Measurements from ENCODE around the gene NPIPA1.
A peak's percentile ranks its signal among the peaks of the same experiment; 100 is the strongest.
"Not testable (repeated sequence)": the region's sequence is repeated elsewhere in the genome, so short reads cannot be mapped to it uniquely, and the experiment has no call there.

NPIPA1 gene

GRCh38 chr16:14937143-14937542 lies at the start of gene NPIPA1:
Gene NPIPA1 (plus strand): TSS chr16:14937443. CDS start chr16:14937443, 0 bp downstream.
- not testable (repeated sequence) for H3K27ac ChIP-seq, H3K4me3 ChIP-seq

- not testable (repeated sequence) for H3K27ac ChIP-seq, H3K4me3 ChIP-seq
Measured at GRCh38 chr16:14892111-14892510, 45.1 kb upstream of the NPIPA1 start.

- H3K27ac ChIP-seq, H3K4me3 ChIP-seq: not testable (repeated sequence)
Measured at GRCh38 chr16:14895382-14895781, 41.9 kb upstream of the NPIPA1 start.

GRCh38 chr16:14896023-14896422 lies 41.2 kb upstream of the NPIPA1 start:
- not testable (repeated sequence) for H3K27ac ChIP-seq, H3K4me3 ChIP-seq

- not testable (repeated sequence) for H3K27ac ChIP-seq, H3K4me3 ChIP-seq
Measured at GRCh38 chr16:14897006-14897664, 40.1 kb upstream of the NPIPA1 start.

GRCh38 chr16:14898162-14898561 lies 39.1 kb upstream of the NPIPA1 start:
- not testable (repeated sequence) for H3K27ac ChIP-seq, H3K4me3 ChIP-seq

GRCh38 chr16:14903191-14903957 lies 33.9 kb upstream of the NPIPA1 start:
- H3K4me3 ChIP-seq, H3K27ac ChIP-seq: not testable (repeated sequence)

- not testable (repeated sequence) for H3K4me3 ChIP-seq, H3K27ac ChIP-seq
Measured at GRCh38 chr16:14909744-14910143, 27.5 kb upstream of the NPIPA1 start.

- not testable (repeated sequence) for H3K27ac ChIP-seq, H3K4me3 ChIP-seq
Measured at GRCh38 chr16:14910833-14911629, 26.2 kb upstream of the NPIPA1 start.

- Histone ChIP-seq H3K4me3 (peak overlapping the region; percentile 33 to 61 (median 48)), H3K27ac (peak overlapping the region in 20 of 21 experiments; percentile 35 to 85 (median 76))
Measured at GRCh38 chr16:14911954-14912353, 25.3 kb upstream of the NPIPA1 start.

GRCh38 chr16:14912588-14912987 lies 24.7 kb upstream of the NPIPA1 start:
- not testable (repeated sequence) for H3K27ac ChIP-seq, H3K4me3 ChIP-seq

GRCh38 chr16:14918504-14918903 lies 18.7 kb upstream of the NPIPA1 start:
- H3K4me3 ChIP-seq, H3K27ac ChIP-seq: not testable (repeated sequence)

GRCh38 chr16:14919837-14920600 lies 17.2 kb upstream of the NPIPA1 start:
- not testable (repeated sequence) for H3K4me3 ChIP-seq, H3K27ac ChIP-seq

GRCh38 chr16:14922285-14922684 lies 15.0 kb upstream of the NPIPA1 start:
- H3K4me3 ChIP-seq = not testable (repeated sequence)

GRCh38 chr16:14922968-14923367 lies 14.3 kb upstream of the NPIPA1 start:
- not testable (repeated sequence) for H3K4me3 ChIP-seq, H3K27ac ChIP-seq

More at GRCh38 chr16:14922285-14922684, 15.0 kb upstream of the NPIPA1 start:
- not testable (repeated sequence) for H3K27ac ChIP-seq

GRCh38 chr16:14923394-14924088 lies 13.7 kb upstream of the NPIPA1 start:
- H3K27ac ChIP-seq, H3K4me3 ChIP-seq: not testable (repeated sequence)

- not testable (repeated sequence) for H3K27ac ChIP-seq, H3K4me3 ChIP-seq
Measured at GRCh38 chr16:14924359-14924758, 12.9 kb upstream of the NPIPA1 start.

- H3K27ac ChIP-seq, H3K4me3 ChIP-seq: not testable (repeated sequence)
Measured at GRCh38 chr16:14924982-14925381, 12.3 kb upstream of the NPIPA1 start.

- H3K27ac ChIP-seq, H3K4me3 ChIP-seq: not testable (repeated sequence)
Measured at GRCh38 chr16:14928064-14928714, 9.1 kb upstream of the NPIPA1 start.
